ENCODE results near the gene KRT31.
"Not testable (repeated sequence)": the region's sequence is repeated elsewhere in the genome, so short reads cannot be mapped to it uniquely, and the experiment has no call there.

KRT31 gene

GRCh38 chr17:41402161-41402560 lies 4.8 kb upstream of the KRT31 start:
- no peak for FAIRE-seq
- no peak for DNase-seq (ENCODE audit: insufficient read length, low spot score)
- TF ChIP-seq CTCF (IDR thresholded peaks at IDR 0.05; ENCODE audit: insufficient read depth, missing control alignments), result no peak

- no peak for TF ChIP-seq CTCF (IDR thresholded peaks at IDR 0.05; ENCODE audit: insufficient read depth, missing control alignments)
- no peak for DNase-seq (ENCODE audit: insufficient read length, low spot score)
- no peak for FAIRE-seq
Measured at GRCh38 chr17:41396340-41396739, 1.1 kb downstream of the KRT31 start.

GRCh38 chr17:41395611-41396010 lies 1.8 kb downstream of the KRT31 start:
- DNase-seq (ENCODE audit: insufficient read length, low spot score) (no peak), FAIRE-seq (no peak)
- TF ChIP-seq CTCF (IDR thresholded peaks at IDR 0.05; ENCODE audit: insufficient read depth, missing control alignments), result no peak

- FAIRE-seq; DNase-seq (ENCODE audit: insufficient read length, low spot score): not testable (repeated sequence)
Measured at GRCh38 chr17:41395044-41395443, 2.4 kb downstream of the KRT31 start.

GRCh38 chr17:41394254-41394996 lies 3.0 kb downstream of the KRT31 start:
- no peak for TF ChIP-seq CTCF (IDR thresholded peaks at IDR 0.05; ENCODE audit: insufficient read depth, missing control alignments)
- DNase-seq (ENCODE audit: insufficient read length, low spot score) (no peak), FAIRE-seq (no peak)

GRCh38 chr17:41393826-41394225 lies 3.6 kb downstream of the KRT31 start:
- no peak for DNase-seq (ENCODE audit: insufficient read length, low spot score)
- FAIRE-seq, result no peak
- TF ChIP-seq CTCF (IDR thresholded peaks at IDR 0.05; ENCODE audit: insufficient read depth, missing control alignments), result no peak

- DNase-seq (ENCODE audit: insufficient read length, low spot score), result no peak
- FAIRE-seq, result no peak
- TF ChIP-seq CTCF (IDR thresholded peaks at IDR 0.05; ENCODE audit: insufficient read depth, missing control alignments), result no peak
Measured at GRCh38 chr17:41393294-41393693, 4.1 kb downstream of the KRT31 start.

All from D721Med (cell line).